H1 (cell line): ENCODE measurements around the gene MYO1A. TPM values are rescaled to one million over a fixed set of nuclear protein-coding genes. Genes with fewer than 3 reads are reported as not detected.

Source experiments
- ATF2 ChIP-seq: IDR thresholded peaks from 2 replicates; pipeline ENCODE4 v1.6.1; 2012; ENCODE audit warnings: low read length, inconsistent platforms
- EP300 ChIP-seq, 2 experiments: IDR thresholded peaks; 1 replicate in 1 of 2; 2 replicates in 1 of 2; pipeline ENCODE4 v1.6.1; 2011 to 2012; ENCODE audit warnings: low read depth in 2 of 2, low read length in 2 of 2, mild to moderate bottlenecking in 2 of 2, borderline replicate concordance in 1 of 2, inconsistent platforms in 1 of 2, moderate library complexity in 1 of 2
- MAFK ChIP-seq: IDR thresholded peaks from 2 replicates; pipeline ENCODE4 v1.6.1; 2012; ENCODE audit warnings: low read depth, mild to moderate bottlenecking, improper control_type of control experiment, low read length
- TAF1 ChIP-seq: IDR thresholded peaks from 2 replicates; pipeline ENCODE4 v1.6.1; 2011; ENCODE audit warnings: mild to moderate bottlenecking, low read depth, low read length
- USF2 ChIP-seq: IDR thresholded peaks from 2 replicates; pipeline ENCODE4 v1.6.1; 2011; ENCODE audit warnings: low read length, improper control_type of control experiment
- ZNF274 ChIP-seq: IDR thresholded peaks from 2 replicates; pipeline ENCODE4 v1.7.0; 2012; ENCODE audit warnings: low read length, borderline replicate concordance; ENCODE audit errors: extremely low read depth
- polyA plus RNA-seq, 7 experiments: library from polyadenylated mRNA; depleted of rRNA in 3 of 7; stranded (reverse) in 5 of 7; unstranded in 2 of 7; fragments of >200 nt in 5 of 7; fragments of 200-250 nt in 2 of 7; gene quantifications; 1 replicate in 5 of 7; 2 replicates in 1 of 7; 4 replicates in 1 of 7; pipeline versions ENCODE4 v1.2.1 to v1.2.3, GENCODE V29; 2011 to 2013; ENCODE audit warnings: missing spikeins in 2 of 7, mixed read lengths in 2 of 7
- total RNA-seq: library from RNA; stranded (reverse); fragmentation: NEBNext Ultra II Directional; extraction: Animal tissue kit (Norgen Biotek cat#: 25700); gene quantifications from 2 replicates; pipeline ENCODE4 v1.2.1, GENCODE V29; 2021

The MYO1A gene
- total and polyA plus RNA-seq, 2 of the 8 experiments (the other 6 are each of a cell fraction or from before 2014, with no cell fraction given): 0.54 to 0.77 TPM

GRCh38 chr12:57000393-57000792, 49.5 kb downstream of the MYO1A start (continued):
- no peak for TF ChIP-seq ATF2
- TF ChIP-seq USF2: no peak
- no peak for TF ChIP-seq ZNF274
- TF ChIP-seq MAFK: no peak
- TF ChIP-seq EP300 (IDR thresholded peaks at IDR 0.05; ENCODE audit: borderline replicate concordance in 1 of 2, low read depth in 2 of 2, low read length in 2 of 2): no peak
- no peak for TF ChIP-seq TAF1
- TF ChIP-seq, all 59 proteins: peak for 0
